GM18520 (cell line): ENCODE results near the gene GPR17.
A peak's percentile ranks its signal among the peaks of the same experiment; 100 is the strongest.

Experiments used
- ATAC-seq: cut with Tn5 transposase; IDR thresholded peaks from one replicate; pipeline ENCODE4 v1.9.1; 2021; ENCODE audit not compliant: unreplicated experiment

Gene GPR17

GRCh38 chr2:127685410-127686080 is 39.6 kb downstream of the GPR17 start:
- no peak for ATAC-seq

GRCh38 chr2:127688405-127688804 is 42.5 kb downstream of the GPR17 start:
- no peak for ATAC-seq

GRCh38 chr2:127690696-127691095 is 44.7 kb downstream of the GPR17 start:
- no peak for ATAC-seq

GRCh38 chr2:127694986-127695385 is 49.0 kb downstream of the GPR17 start:
- no peak for ATAC-seq

- no peak for ATAC-seq
Measured at GRCh38 chr2:127695491-127696472, 49.8 kb downstream of the GPR17 start.

- no peak for ATAC-seq
Measured at GRCh38 chr2:127697482-127698180, 51.7 kb downstream of the GPR17 start.

- no peak for ATAC-seq
Measured at GRCh38 chr2:127698553-127699355, 52.8 kb downstream of the GPR17 start.

GRCh38 chr2:127700527-127701192 is 54.7 kb downstream of the GPR17 start:
- ATAC-seq: peak; percentile 56

GRCh38 chr2:127701193-127701650 is 55.3 kb downstream of the GPR17 start, which contains the start of gene SFT2D3:
TSS of gene SFT2D3 (plus strand) at chr2:127701497. CDS start at chr2:127701529, 32 bp downstream.
- ATAC-seq: peak; percentile 49

- peak; percentile 29 for ATAC-seq
Measured at GRCh38 chr2:127701651-127702394, 55.9 kb downstream of the GPR17 start.
